ENCODE results near the gene UVRAG. TPM values are rescaled to one million over a fixed set of nuclear protein-coding genes. Genes with fewer than 3 reads are reported as not detected.

Gene UVRAG
- total RNA-seq, 1 donor from 2014 or later, result 103 TPM

DNA sequence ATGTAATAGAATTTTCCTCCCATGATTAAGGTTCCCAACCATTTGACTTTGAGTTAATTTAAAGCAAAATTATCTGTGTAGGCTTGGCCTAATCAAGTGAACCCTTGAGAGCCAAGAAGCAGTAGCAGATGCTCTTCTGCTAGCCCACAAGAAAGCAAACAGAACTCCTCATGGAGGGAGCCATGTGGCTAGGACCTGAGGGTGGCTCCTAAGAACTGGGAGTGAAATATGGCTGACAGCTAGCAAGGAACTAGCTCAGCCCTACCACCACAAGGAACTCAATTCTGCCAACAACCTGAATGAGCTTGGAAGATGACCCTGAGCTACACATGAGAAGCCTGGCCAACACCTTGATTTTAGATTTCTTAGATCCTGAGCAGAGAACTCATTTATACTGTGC lies 223.6 kb downstream of the UVRAG start:
- CTCF ChIA-PET, result no interaction called here
- intact Hi-C loops (cut with micrococcal nuclease), result no loop called here
- Mint-ChIP-seq H3K9me3 (no peaks in the 10 kb centered on the region), H3K4me3 (no peak overlapping the region), H3K4me1 (peaks cover 6% of the 10 kb centered on the region), H3K27me3 (no peaks in the 10 kb centered on the region), H3K36me3 (ENCODE audit: low read depth) (peaks cover 46% of the 10 kb centered on the region), H3K27ac (no peak overlapping the region)
- TF ChIP-seq, protein P1, sequence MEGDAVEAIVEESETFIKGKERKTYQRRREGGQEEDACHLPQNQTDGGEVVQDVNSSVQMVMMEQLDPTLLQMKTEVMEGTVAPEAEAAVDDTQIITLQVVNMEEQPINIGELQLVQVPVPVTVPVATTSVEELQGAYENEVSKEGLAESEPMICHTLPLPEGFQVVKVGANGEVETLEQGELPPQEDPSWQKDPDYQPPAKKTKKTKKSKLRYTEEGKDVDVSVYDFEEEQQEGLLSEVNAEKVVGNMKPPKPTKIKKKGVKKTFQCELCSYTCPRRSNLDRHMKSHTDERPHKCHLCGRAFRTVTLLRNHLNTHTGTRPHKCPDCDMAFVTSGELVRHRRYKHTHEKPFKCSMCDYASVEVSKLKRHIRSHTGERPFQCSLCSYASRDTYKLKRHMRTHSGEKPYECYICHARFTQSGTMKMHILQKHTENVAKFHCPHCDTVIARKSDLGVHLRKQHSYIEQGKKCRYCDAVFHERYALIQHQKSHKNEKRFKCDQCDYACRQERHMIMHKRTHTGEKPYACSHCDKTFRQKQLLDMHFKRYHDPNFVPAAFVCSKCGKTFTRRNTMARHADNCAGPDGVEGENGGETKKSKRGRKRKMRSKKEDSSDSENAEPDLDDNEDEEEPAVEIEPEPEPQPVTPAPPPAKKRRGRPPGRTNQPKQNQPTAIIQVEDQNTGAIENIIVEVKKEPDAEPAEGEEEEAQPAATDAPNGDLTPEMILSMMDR (IDR thresholded peaks at IDR 0.05), result no peak
- ATAC-seq (ENCODE audit: low read depth), result no peak
- DNase-seq, result no peak
- POLR2A ChIA-PET, result no interaction called here

DNA sequence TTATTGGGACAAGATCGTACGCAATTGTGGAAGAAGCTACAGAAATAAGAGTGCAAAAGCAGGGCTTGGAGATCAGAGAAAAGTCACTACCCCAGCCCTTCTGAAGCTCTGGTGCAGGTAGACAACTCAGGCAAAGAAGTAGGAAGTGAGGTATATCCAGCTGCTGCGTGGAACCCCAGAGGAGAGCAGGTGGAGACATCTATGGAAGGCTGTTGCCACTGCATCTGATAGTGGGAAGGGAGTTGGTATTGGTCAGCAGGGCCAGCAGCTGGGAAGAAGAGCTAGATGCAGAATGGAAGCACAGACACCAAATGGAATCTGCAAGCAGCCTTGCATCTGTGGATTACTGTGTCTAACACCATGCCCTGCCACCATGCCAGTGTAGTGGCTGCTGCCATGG lies 226.2 kb downstream of the UVRAG start:
- no peak for DNase-seq
- intact Hi-C loops (cut with micrococcal nuclease), result no loop called here
- no peak overlapping the region for H3K27ac Mint-ChIP-seq
- no peak for ATAC-seq (ENCODE audit: low read depth)
- ChIA-PET CTCF (no interaction called here), POLR2A (no interaction called here)
- no peaks in the 10 kb centered on the region for H3K27me3 Mint-ChIP-seq
- H3K4me1 Mint-ChIP-seq, result no peaks in the 10 kb centered on the region
- no peak overlapping the region for H3K4me3 Mint-ChIP-seq
- peaks cover 66% of the 10 kb centered on the region for H3K36me3 Mint-ChIP-seq (ENCODE audit: low read depth)
- TF ChIP-seq, protein P1 (IDR thresholded peaks at IDR 0.05), result no peak
- peaks cover 4% of the 10 kb centered on the region for H3K9me3 Mint-ChIP-seq

DNA sequence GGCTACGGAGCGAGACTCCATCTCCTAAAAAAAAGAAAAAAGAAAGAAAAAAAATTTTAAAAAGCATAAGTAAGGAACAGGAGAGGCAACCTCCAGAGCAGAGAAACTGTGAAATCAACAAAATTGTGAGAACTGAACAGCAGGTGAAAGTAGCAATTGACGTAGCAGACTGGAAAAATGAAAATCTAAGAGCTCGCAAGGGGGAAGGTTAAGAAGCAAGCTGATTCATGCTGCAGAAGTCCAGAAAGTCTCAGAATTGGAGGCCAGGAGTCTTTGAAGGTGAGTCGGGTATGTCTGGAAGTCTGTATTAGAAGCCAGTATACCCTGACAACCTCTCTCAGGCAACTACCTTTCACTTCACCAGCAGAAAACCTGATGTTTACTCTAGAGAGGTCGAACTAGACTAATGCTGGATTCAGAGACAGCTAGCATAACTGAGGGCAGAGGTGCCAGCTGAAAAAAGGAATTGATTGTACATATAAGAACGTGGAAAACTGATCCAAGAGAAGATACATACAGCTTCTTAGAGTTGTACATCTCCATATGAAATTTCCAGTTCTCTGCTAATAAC lies 229.8 kb downstream of the UVRAG start:
- Mint-ChIP-seq H3K4me1 (no peaks in the 10 kb centered on the region), H3K27ac (no peak overlapping the region), H3K27me3 (no peaks in the 10 kb centered on the region), H3K9me3 (peaks cover 23% of the 10 kb centered on the region), H3K4me3 (no peak overlapping the region), H3K36me3 (ENCODE audit: low read depth) (peaks cover 82% of the 10 kb centered on the region)
- DNase-seq (no peak), ATAC-seq (ENCODE audit: low read depth) (no peak)
- intact Hi-C loops (cut with micrococcal nuclease), result no loop called here
- CTCF ChIA-PET, result no interaction called here
- POLR2A ChIA-PET, result no interaction called here
- TF ChIP-seq, protein P1 (IDR thresholded peaks at IDR 0.05), result no peak

DNA sequence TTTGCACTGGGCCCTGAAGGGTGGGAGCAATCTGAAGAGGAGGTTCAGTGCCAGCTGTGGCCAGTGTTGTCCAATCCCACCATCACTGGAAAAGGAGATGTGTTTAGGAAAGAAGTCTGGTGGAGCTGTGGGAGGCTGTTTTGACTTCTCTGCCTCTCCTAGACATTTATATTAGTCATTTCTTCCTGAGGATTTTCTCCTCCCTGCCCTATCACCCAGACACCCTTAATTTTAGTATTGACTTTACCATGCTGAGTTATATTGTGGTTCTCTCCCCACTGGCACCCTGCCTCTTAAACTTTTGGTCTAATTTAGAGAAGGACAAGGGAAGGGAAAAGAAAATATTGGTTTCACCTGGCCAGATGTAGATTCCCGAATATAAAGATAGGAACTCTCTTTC lies 232.2 kb downstream of the UVRAG start:
- no peaks in the 10 kb centered on the region for H3K27me3 Mint-ChIP-seq
- ChIA-PET POLR2A (no interaction called here), CTCF (no interaction called here)
- intact Hi-C loops (cut with micrococcal nuclease), result no loop called here
- H3K4me1 Mint-ChIP-seq, result no peaks in the 10 kb centered on the region
- H3K36me3 Mint-ChIP-seq (ENCODE audit: low read depth), result peaks cover 89% of the 10 kb centered on the region
- DNase-seq (no peak), ATAC-seq (ENCODE audit: low read depth) (no peak)
- H3K27ac Mint-ChIP-seq, result no peak overlapping the region
- peaks cover 23% of the 10 kb centered on the region for H3K9me3 Mint-ChIP-seq
- TF ChIP-seq, protein P1 (IDR thresholded peaks at IDR 0.05), result no peak
- H3K4me3 Mint-ChIP-seq, result no peak overlapping the region

DNA sequence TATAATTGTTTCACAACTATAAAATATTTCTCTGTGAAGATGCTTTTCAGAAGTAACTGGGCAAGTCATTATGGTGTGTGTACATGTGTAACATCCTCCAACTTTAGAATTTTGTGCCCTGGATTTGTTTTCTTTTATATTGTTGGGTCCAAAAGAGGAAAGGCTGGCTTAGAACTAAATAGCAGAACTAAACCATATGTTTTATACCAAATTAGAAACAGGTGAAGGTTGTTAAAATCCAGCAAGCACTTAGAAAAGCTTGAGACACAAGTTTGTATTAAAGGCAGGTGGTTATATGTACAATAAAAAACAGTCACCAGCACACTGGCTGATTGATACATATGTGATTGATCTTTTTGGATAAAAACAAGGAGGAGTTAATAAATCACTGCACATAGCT lies 232.8 kb downstream of the UVRAG start:
- DNase-seq, result no peak
- ATAC-seq (ENCODE audit: low read depth), result no peak
- H3K4me3 Mint-ChIP-seq, result no peak overlapping the region
- H3K9me3 Mint-ChIP-seq, result peaks cover 23% of the 10 kb centered on the region
- intact Hi-C loops (cut with micrococcal nuclease), result no loop called here
- H3K36me3 Mint-ChIP-seq (ENCODE audit: low read depth), result peaks cover 90% of the 10 kb centered on the region
- no peak overlapping the region for H3K27ac Mint-ChIP-seq
- CTCF ChIA-PET, result no interaction called here
- no peaks in the 10 kb centered on the region for H3K4me1 Mint-ChIP-seq
- TF ChIP-seq, protein P1 (IDR thresholded peaks at IDR 0.05), result no peak
- no peaks in the 10 kb centered on the region for H3K27me3 Mint-ChIP-seq
- POLR2A ChIA-PET, result no interaction called here
